Endodermal cell (in vitro differentiated cells): Measurements from ENCODE around the gene PAGE2. TPM values are rescaled to one million over a fixed set of nuclear protein-coding genes. Genes with fewer than 3 reads are reported as not detected.

Experiments used
- DNase-seq: peaks from one replicate; pipeline ENCODE4 v3.0.0-alpha.2; 2017
- H3K27ac ChIP-seq: 2 replicates; pipeline ENCODE4 v1.5.1; 2013; ENCODE audit warnings: mild to moderate bottlenecking, low read depth, low read length, moderate library complexity
- H3K27me3 ChIP-seq: 2 replicates; pipeline ENCODE4 v1.6.1; 2013; ENCODE audit warnings: mild to moderate bottlenecking, low read length, moderate library complexity; ENCODE audit not compliant: insufficient read depth, control insufficient read depth, poor library complexity, severe bottlenecking
- H3K36me3 ChIP-seq: 2 replicates; pipeline ENCODE4 v1.7.0; 2013; ENCODE audit warnings: mild to moderate bottlenecking, low read length, moderate library complexity; ENCODE audit not compliant: control insufficient read depth, insufficient read depth
- H3K4me1 ChIP-seq: one replicate; pipeline ENCODE4 v1.7.0; 2013; ENCODE audit warnings: low read length; ENCODE audit not compliant: control insufficient read depth, insufficient read depth
- H3K4me3 ChIP-seq: 2 replicates; pipeline ENCODE4 v1.5.1; 2013; ENCODE audit warnings: mild to moderate bottlenecking, low read length, moderate library complexity
- H3K9ac ChIP-seq: 2 replicates; pipeline ENCODE4 v1.6.1; 2013; ENCODE audit warnings: mild to moderate bottlenecking, low read length, moderate library complexity; ENCODE audit not compliant: poor library complexity, severe bottlenecking; ENCODE audit errors: extremely low read depth
- H3K9me3 ChIP-seq: 2 replicates; pipeline ENCODE4 v1.6.1; 2013; ENCODE audit warnings: mild to moderate bottlenecking, low read length, moderate library complexity; ENCODE audit not compliant: control insufficient read depth
- H3K27ac Mint-ChIP-seq: 2 replicates; pipeline ENCODE4 v1.8.0; 2020; ENCODE audit warnings: mixed read lengths
- H3K27me3 Mint-ChIP-seq: 2 replicates; pipeline ENCODE4 v1.8.0; 2021; ENCODE audit warnings: mild to moderate bottlenecking, mixed read lengths; ENCODE audit not compliant: insufficient read depth
- H3K36me3 Mint-ChIP-seq: 2 replicates; pipeline ENCODE4 v1.8.0; 2020; ENCODE audit warnings: low read depth, mixed read lengths
- H3K4me1 Mint-ChIP-seq: 2 replicates; pipeline ENCODE4 v1.8.0; 2020; ENCODE audit warnings: mixed read lengths
- H3K4me3 Mint-ChIP-seq: 2 replicates; pipeline ENCODE4 v1.8.0; 2020; ENCODE audit warnings: mild to moderate bottlenecking, moderate library complexity, mixed read lengths
- H3K9me3 Mint-ChIP-seq: 2 replicates; pipeline ENCODE4 v1.8.0; 2020; ENCODE audit warnings: mild to moderate bottlenecking, mixed read lengths
- WGBS, 2 experiments: methylation state at CpG; one replicate each; pipeline versions ENCODE4 v1.1.5 to v1.1.7; 2013; ENCODE audit warnings: missing lambda C conversion rate in 2 of 2, mixed read lengths in 1 of 2; ENCODE audit not compliant: insufficient coverage in 1 of 2, insufficient read length in 1 of 2; 5-methylcytosine and 5-hydroxymethylcytosine counted together
- total RNA-seq, 2 donors: library from RNA; stranded (reverse); fragmentation: NEBNext Ultra II Directional in 1 of 2; extraction: Animal tissue kit (Norgen Biotek cat#: 25700) in 1 of 2; gene quantifications; 2 replicates in 1 of 2; 3 replicates in 1 of 2; pipeline ENCODE4 v1.2.1, GENCODE V29; 2021
- TF ChIP-seq, protein P1 (sequence below): fragments of 200-600 bp; sonication (generic); conservative IDR thresholded peaks from 2 replicates; pipeline ENCODE4 v1.5.0; 2021; ENCODE audit warnings: antibody characterized with exemption, mild to moderate bottlenecking

The PAGE2 gene
- total RNA-seq, 2 donors from 2014 or later: not detected

DNA sequence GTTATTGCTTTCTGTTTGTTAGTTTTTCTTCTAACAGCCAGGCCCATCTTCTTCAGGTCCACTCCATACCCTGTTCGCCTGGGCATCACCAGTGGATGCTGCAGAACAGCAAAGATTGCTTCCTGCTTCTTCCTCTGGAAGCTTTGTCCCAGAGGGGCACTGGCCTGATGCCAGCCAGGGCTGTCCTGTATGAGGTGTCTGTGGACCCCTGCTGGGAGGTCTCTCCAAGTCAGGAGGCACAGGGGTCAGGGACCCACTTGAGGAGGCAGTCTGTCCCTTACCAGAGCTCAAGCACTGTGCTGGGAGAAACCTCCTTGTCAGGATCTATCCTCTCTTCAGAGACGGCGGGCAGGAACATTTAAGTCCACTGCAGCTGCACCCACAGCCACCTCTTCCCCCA is 16.5 kb upstream of the PAGE2 start:
- peaks cover 80% of the 10 kb centered on the region for H3K9me3 Mint-ChIP-seq

DNA sequence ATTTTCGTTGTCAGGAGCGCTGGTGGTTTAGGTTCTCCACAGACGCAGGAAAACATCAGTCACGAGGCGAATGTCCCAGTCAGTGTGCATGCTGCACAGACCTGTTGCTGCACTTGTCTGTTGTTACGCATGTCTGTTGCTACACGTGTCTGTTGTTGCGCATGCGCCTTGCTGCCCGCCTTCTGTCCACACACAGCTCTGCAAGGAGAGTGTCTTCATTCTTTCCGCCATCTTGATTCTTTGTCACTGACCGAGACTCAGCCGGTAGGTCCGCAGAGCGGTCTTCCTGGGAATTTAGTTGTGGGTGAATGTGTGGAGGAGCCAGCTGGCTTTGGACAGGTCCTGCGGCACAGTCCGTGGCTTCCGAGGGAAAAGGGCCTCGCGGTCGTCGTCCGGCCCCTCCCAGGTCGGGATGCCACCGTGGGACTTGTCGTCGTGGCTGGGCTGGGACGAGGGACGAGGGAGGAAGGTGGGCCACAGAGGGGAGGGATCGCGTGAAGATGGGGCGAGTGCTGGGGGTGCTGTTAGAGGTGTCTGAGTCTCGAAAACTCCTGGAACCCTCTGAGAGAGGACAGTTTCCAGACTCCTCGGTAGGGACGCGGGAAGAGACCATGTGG is 13.9 kb upstream of the PAGE2 start, which contains the start of gene PAGE2B:
TSS of gene PAGE2B (plus strand) at position 180 of the 617 bp plus-strand sequence. CDS start 1,012 bp downstream, outside the sequence.
- Mint-ChIP-seq H3K9me3 (peaks cover 58% of the 10 kb centered on the region), H3K4me3 (no peak within 1 kb of the TSS), H3K27ac (no peak within 1 kb of the TSS), H3K27me3 (peaks cover 6% of the 10 kb centered on the region), H3K36me3 (peaks cover 3% of the 10 kb centered on the region), H3K4me1 (no peaks in the 10 kb centered on the region)
- H3K9me3 ChIP-seq: no peaks in the 10 kb centered on the region
- H3K27me3 ChIP-seq: no peaks in the 10 kb centered on the region
- H3K4me1 ChIP-seq: no peaks in the 10 kb centered on the region
- H3K9ac ChIP-seq: no peak within 1 kb of the TSS
- WGBS, 2 experiments: 95 to 98% methylated on average over 11 to 30 of the region's 36 CpGs
- no peak for DNase-seq
- H3K36me3 ChIP-seq: no peaks in the 10 kb centered on the region
- H3K27ac ChIP-seq: no peak within 1 kb of the TSS
- TF ChIP-seq, protein P1, sequence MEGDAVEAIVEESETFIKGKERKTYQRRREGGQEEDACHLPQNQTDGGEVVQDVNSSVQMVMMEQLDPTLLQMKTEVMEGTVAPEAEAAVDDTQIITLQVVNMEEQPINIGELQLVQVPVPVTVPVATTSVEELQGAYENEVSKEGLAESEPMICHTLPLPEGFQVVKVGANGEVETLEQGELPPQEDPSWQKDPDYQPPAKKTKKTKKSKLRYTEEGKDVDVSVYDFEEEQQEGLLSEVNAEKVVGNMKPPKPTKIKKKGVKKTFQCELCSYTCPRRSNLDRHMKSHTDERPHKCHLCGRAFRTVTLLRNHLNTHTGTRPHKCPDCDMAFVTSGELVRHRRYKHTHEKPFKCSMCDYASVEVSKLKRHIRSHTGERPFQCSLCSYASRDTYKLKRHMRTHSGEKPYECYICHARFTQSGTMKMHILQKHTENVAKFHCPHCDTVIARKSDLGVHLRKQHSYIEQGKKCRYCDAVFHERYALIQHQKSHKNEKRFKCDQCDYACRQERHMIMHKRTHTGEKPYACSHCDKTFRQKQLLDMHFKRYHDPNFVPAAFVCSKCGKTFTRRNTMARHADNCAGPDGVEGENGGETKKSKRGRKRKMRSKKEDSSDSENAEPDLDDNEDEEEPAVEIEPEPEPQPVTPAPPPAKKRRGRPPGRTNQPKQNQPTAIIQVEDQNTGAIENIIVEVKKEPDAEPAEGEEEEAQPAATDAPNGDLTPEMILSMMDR: no peak
- no peak within 1 kb of the TSS for H3K4me3 ChIP-seq

More for the DNA sequence above, 16.5 kb upstream of the PAGE2 start:
- peaks cover 3% of the 10 kb centered on the region for H3K36me3 Mint-ChIP-seq
- Histone ChIP-seq H3K9ac (no peak overlapping the region), H3K27ac (no peak overlapping the region), H3K36me3 (no peaks in the 10 kb centered on the region), H3K9me3 (no peaks in the 10 kb centered on the region), H3K27me3 (no peaks in the 10 kb centered on the region), H3K4me3 (no peak overlapping the region), H3K4me1 (no peaks in the 10 kb centered on the region)
- H3K27ac Mint-ChIP-seq: no peak overlapping the region
- WGBS, 2 experiments: 80 to 95% methylated on average over 1 to 3 of the region's 3 CpGs
- TF ChIP-seq, protein P1: no peak
- no peak overlapping the region for H3K4me3 Mint-ChIP-seq
- DNase-seq: no peak
- H3K4me1 Mint-ChIP-seq: no peaks in the 10 kb centered on the region
- H3K27me3 Mint-ChIP-seq: peaks cover 10% of the 10 kb centered on the region

DNA sequence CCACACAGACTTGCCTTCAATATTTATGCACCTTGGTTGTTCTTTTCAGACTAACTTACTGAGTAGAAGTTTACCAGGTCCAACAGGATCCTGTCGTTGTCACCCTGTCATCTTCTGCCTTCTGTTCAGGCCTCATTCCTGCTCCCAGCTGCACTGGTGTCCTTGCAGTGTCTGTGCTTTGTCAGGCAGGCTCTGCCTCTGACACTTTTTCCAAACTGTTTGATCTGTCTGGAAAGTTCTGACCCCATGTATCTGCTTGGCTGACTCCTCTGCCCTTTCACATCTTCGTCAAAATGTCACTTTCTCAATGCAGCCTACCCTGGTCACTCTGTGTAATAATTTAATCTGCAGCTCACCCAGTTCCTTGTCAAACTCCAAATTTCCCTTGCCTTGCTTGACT is 9.9 kb downstream of the PAGE2 start:
- Mint-ChIP-seq H3K4me1 (peaks cover 9% of the 10 kb centered on the region), H3K4me3 (no peak overlapping the region), H3K36me3 (no peaks in the 10 kb centered on the region), H3K27me3 (no peaks in the 10 kb centered on the region), H3K9me3 (peaks cover 23% of the 10 kb centered on the region), H3K27ac (no peak overlapping the region)
- H3K4me1 ChIP-seq: no peaks in the 10 kb centered on the region
- no peak for DNase-seq
- TF ChIP-seq, protein P1: no peak
- H3K9me3 ChIP-seq: no peaks in the 10 kb centered on the region
- WGBS, 2 experiments: 62 to 94% methylated on average over 2 of the region's 2 CpGs
- no peaks in the 10 kb centered on the region for H3K27me3 ChIP-seq
- no peak overlapping the region for H3K27ac ChIP-seq
- no peak overlapping the region for H3K9ac ChIP-seq
- H3K4me3 ChIP-seq: no peak overlapping the region
- no peaks in the 10 kb centered on the region for H3K36me3 ChIP-seq
